Activated T-helper 2 cell treated with anti-CD3 and anti-CD28 coated beads, Interferon-gamma antibody, Interleukin-2, Interleukin-4, amounts not matched to agents 10 μg/mL and 5 μg/mL and 100 μg/mL, durations not matched to agents 14 hours and 24 hours and 36 hours (primary cell): ENCODE data around the gene SPAG17. TPM values are rescaled to one million over a fixed set of nuclear protein-coding genes. Genes with fewer than 3 reads are reported as not detected.
A peak's percentile ranks its signal among the peaks of the same experiment; 100 is the strongest.

ENCODE experiments used
- DNase-seq: peaks from one replicate; pipeline ENCODE4 v3.0.0; 2021; ENCODE audit warnings: low spot score
- H3K27ac Mint-ChIP-seq: one replicate; pipeline ENCODE4 v1.8.0; 2021; ENCODE audit warnings: mixed read lengths
- H3K27me3 Mint-ChIP-seq: one replicate; pipeline ENCODE4 v1.8.0; 2021; ENCODE audit warnings: low read depth, mixed read lengths
- H3K36me3 Mint-ChIP-seq: one replicate; pipeline ENCODE4 v1.8.0; 2021; ENCODE audit warnings: low read depth, mixed read lengths
- H3K4me1 Mint-ChIP-seq: one replicate; pipeline ENCODE4 v1.8.0; 2021; ENCODE audit warnings: low read depth, mixed read lengths
- H3K4me3 Mint-ChIP-seq: one replicate; pipeline ENCODE4 v1.8.0; 2021; ENCODE audit warnings: low read depth, mild to moderate bottlenecking, moderate library complexity, mixed read lengths
- H3K9me3 Mint-ChIP-seq: one replicate; pipeline ENCODE4 v1.8.0; 2021; ENCODE audit warnings: mixed read lengths
- intact Hi-C: fragments of 100-400 bp; cut with micrococcal nuclease; formaldehyde crosslinking; loops from one replicate; pipeline ENCODE4 v1.15.1; 2023
- total RNA-seq: library from RNA; stranded (reverse); gene quantifications from 2 replicates; pipeline ENCODE4 v1.2.3, GENCODE V29; 2022

Gene SPAG17
- total RNA-seq, 1 donor from 2014 or later: not detected

DNA sequence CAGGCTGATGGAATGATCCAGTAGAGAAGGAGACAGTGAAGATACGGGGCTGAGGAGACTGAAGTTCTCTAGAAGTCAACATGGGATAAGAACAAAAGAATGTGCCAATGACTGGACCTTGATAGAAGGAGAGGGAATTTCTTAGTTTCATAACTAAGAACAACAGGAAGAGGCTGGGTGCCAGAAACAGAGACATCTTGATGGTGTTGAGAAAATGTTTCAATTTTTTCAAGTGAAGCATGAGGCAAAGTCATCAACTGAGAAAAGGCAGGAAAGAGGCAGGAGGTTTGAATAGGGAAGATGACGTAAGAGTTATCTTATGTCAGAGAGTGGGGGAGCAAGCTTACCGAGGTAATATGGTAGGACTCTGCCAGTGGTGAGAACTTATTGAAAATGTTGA is 80.1 kb downstream of the SPAG17 start:
- Mint-ChIP-seq H3K4me1 (no peaks in the 10 kb centered on the region), H3K9me3 (no peaks in the 10 kb centered on the region), H3K27ac (no peak overlapping the region), H3K27me3 (no peaks in the 10 kb centered on the region), H3K4me3 (no peak overlapping the region), H3K36me3 (no peaks in the 10 kb centered on the region)
- no peak for DNase-seq
- intact Hi-C loops: no loop called here

GRCh38 chr1:118102445-118102844 is 82.6 kb downstream of the SPAG17 start:
- no peak for DNase-seq
- Mint-ChIP-seq H3K4me1 (no peaks in the 10 kb centered on the region), H3K27me3 (no peaks in the 10 kb centered on the region), H3K9me3 (no peaks in the 10 kb centered on the region), H3K4me3 (no peak overlapping the region), H3K27ac (no peak overlapping the region), H3K36me3 (no peaks in the 10 kb centered on the region)
- intact Hi-C loops: no loop called here

GRCh38 chr1:118101999-118102398 is 83.0 kb downstream of the SPAG17 start:
- intact Hi-C loops: no loop called here
- Mint-ChIP-seq H3K27me3 (no peaks in the 10 kb centered on the region), H3K27ac (no peak overlapping the region), H3K36me3 (no peaks in the 10 kb centered on the region), H3K4me1 (no peaks in the 10 kb centered on the region), H3K9me3 (no peaks in the 10 kb centered on the region), H3K4me3 (no peak overlapping the region)
- DNase-seq: no peak

GRCh38 chr1:118101515-118101844 is 83.5 kb downstream of the SPAG17 start:
- H3K4me1 Mint-ChIP-seq: no peaks in the 10 kb centered on the region
- intact Hi-C loops: no loop called here
- H3K27ac Mint-ChIP-seq: no peak overlapping the region
- no peaks in the 10 kb centered on the region for H3K27me3 Mint-ChIP-seq
- no peaks in the 10 kb centered on the region for H3K36me3 Mint-ChIP-seq
- no peak overlapping the region for H3K4me3 Mint-ChIP-seq
- DNase-seq: no peak
- no peaks in the 10 kb centered on the region for H3K9me3 Mint-ChIP-seq

DNA sequence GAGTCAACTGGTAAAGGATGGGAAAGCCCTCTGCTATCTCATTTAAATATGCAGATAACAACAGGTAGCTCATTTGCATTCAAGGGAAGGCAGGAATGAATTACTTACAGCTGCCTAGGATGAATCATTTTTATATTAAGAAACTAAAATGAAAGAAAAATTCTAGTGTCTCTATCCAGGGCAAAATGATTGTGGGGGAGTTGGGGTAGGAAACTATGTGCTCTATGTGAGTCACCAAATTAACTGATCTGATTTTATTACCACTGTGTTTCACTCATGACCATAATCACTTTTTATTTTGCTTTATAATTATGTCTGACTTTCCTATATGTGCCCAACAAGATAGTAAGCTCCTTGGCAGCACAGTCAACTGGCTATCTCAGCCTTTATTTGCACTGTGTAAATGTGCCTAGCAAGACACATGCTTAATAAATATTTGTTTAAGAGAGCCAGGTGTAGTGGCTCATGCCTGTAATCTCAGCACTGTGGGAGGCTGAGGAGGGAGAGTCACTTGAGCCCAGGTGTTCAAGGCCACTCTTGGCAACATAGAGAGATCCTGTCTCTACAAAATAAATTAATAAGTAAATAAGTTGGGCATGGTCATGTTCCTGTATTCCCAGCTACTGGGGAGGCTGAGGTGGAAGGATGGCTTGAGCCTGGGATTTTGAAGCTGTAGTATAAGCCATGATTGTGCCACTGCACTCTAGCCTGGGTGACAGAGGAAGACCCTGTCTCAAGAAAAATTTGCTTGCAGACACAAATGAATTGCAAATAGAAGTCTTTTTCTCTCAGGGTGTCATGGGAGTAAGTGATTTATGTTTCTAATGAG is 84.1 kb downstream of the SPAG17 start:
- Mint-ChIP-seq H3K9me3 (no peaks in the 10 kb centered on the region), H3K36me3 (no peaks in the 10 kb centered on the region), H3K4me1 (no peaks in the 10 kb centered on the region), H3K27me3 (no peaks in the 10 kb centered on the region), H3K27ac (no peak overlapping the region), H3K4me3 (no peak overlapping the region)
- intact Hi-C loops: no loop called here
- DNase-seq: no peak

GRCh38 chr1:118099686-118100085 is 85.3 kb downstream of the SPAG17 start:
- Mint-ChIP-seq H3K27ac (no peak overlapping the region), H3K4me1 (no peaks in the 10 kb centered on the region), H3K36me3 (no peaks in the 10 kb centered on the region), H3K4me3 (no peak overlapping the region), H3K27me3 (no peaks in the 10 kb centered on the region), H3K9me3 (no peaks in the 10 kb centered on the region)
- DNase-seq: no peak
- intact Hi-C loops: no loop called here

GRCh38 chr1:118097622-118098348 is 87.2 kb downstream of the SPAG17 start:
- Mint-ChIP-seq H3K9me3 (no peaks in the 10 kb centered on the region), H3K36me3 (no peaks in the 10 kb centered on the region), H3K27ac (no peak overlapping the region), H3K4me3 (no peak overlapping the region), H3K27me3 (no peaks in the 10 kb centered on the region), H3K4me1 (no peaks in the 10 kb centered on the region)
- intact Hi-C loops: no loop called here
- DNase-seq: no peak

DNA sequence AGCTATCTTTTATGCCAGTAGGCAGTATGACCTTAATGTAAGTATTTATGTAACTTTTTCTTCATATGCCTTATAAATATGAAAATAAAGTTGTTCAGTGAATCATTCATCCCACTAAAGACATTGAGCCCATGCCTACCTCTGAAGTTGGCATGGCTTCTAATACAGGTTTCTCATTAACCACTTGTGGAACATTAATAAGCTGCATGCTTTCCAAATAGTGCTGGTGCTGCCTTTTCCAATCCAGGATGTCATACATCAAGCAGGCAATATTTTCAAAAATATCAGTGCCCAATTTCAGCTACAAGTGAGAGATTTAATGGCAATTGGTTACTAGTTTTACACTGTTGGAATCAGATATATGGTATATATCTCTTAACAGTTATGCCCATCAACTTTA is 92.0 kb downstream of the SPAG17 start:
- Mint-ChIP-seq H3K9me3 (no peaks in the 10 kb centered on the region), H3K36me3 (no peaks in the 10 kb centered on the region), H3K4me1 (no peaks in the 10 kb centered on the region), H3K4me3 (no peak overlapping the region), H3K27ac (no peak overlapping the region), H3K27me3 (peaks cover 4% of the 10 kb centered on the region)
- intact Hi-C loops: no loop called here
- DNase-seq: no peak

DNA sequence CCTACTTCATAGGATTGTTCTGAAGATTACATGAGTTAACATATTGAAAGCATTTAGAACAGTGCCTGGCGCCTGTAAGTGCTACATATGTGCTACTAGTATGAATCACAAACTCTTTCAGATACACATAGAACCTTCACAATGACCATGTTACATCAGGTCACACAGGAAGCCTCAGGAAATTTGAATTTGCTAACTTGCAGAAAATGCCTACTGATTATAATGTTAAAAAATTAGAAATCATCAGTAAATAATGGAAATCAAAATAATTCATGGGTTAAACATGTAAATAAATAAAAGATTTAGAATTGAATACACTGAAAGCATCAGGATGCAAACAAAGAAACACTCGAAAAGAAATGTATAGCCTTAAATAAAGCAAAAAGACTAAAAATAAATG is 94.9 kb downstream of the SPAG17 start:
- H3K27ac Mint-ChIP-seq: no peak overlapping the region
- H3K4me1 Mint-ChIP-seq: no peaks in the 10 kb centered on the region
- H3K4me3 Mint-ChIP-seq: no peak overlapping the region
- DNase-seq: no peak
- peaks cover 4% of the 10 kb centered on the region for H3K27me3 Mint-ChIP-seq
- no peaks in the 10 kb centered on the region for H3K36me3 Mint-ChIP-seq
- H3K9me3 Mint-ChIP-seq: no peaks in the 10 kb centered on the region
- intact Hi-C loops: no loop called here

DNA sequence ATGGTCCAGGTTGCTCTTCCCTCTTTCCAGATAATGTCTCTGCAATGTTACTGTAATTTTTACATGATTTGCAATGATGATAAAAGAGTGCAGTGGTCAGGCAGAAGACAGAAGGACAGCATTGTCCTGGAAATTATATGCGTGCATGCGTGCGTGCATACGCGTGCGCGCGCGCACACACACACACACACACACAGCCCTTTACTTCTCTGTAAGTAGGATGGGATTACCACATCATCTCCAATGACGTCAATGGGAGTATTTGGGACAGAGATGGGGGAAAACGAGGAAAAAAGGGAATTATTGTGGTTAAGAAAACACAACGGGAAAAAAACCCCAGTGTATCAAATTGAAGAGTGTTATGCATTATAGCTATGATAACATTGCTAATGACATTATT is 99.7 kb downstream of the SPAG17 start:
- intact Hi-C loops: no loop called here
- H3K4me3 Mint-ChIP-seq: no peak overlapping the region
- no peak overlapping the region for H3K27ac Mint-ChIP-seq
- DNase-seq: no peak
- H3K36me3 Mint-ChIP-seq: no peaks in the 10 kb centered on the region
- peaks cover 20% of the 10 kb centered on the region for H3K27me3 Mint-ChIP-seq
- H3K4me1 Mint-ChIP-seq: peaks cover 8% of the 10 kb centered on the region
- no peaks in the 10 kb centered on the region for H3K9me3 Mint-ChIP-seq

GRCh38 chr1:118084400-118084799 is 100.6 kb downstream of the SPAG17 start:
- Mint-ChIP-seq H3K4me3 (no peak overlapping the region), H3K4me1 (peaks cover 8% of the 10 kb centered on the region)
- intact Hi-C loops: no loop called here

DNA sequence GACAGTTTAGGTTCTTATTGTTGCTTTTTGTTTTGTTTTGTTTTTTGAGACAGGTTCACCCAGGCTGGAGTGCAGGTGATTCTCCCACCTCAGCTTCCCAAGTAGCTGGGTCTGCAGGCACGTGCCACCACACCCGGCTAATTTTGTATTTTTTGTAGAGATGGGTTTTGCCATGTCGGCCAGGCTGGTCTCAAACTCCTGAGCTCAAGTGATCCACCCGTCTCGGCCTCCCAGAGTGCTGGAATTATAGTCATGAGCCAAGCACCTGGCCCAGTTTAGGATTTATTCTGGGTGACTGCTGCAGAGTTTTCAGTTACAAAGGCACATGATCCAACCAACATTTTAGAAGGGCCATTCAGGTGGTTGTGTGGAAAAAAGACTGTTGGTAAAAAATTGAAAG is 102.0 kb downstream of the SPAG17 start:
- DNase-seq: no peak
- H3K4me3 Mint-ChIP-seq: no peak overlapping the region
- H3K36me3 Mint-ChIP-seq: no peaks in the 10 kb centered on the region
- peaks cover 19% of the 10 kb centered on the region for H3K27me3 Mint-ChIP-seq
- H3K4me1 Mint-ChIP-seq: peaks cover 8% of the 10 kb centered on the region
- intact Hi-C loops: no loop called here
- H3K27ac Mint-ChIP-seq: no peak overlapping the region
- no peaks in the 10 kb centered on the region for H3K9me3 Mint-ChIP-seq

More at GRCh38 chr1:118084400-118084799, 100.6 kb downstream of the SPAG17 start:
- Mint-ChIP-seq H3K27me3 (peaks cover 23% of the 10 kb centered on the region), H3K27ac (no peak overlapping the region), H3K36me3 (no peaks in the 10 kb centered on the region), H3K9me3 (no peaks in the 10 kb centered on the region)
- DNase-seq: no peak

DNA sequence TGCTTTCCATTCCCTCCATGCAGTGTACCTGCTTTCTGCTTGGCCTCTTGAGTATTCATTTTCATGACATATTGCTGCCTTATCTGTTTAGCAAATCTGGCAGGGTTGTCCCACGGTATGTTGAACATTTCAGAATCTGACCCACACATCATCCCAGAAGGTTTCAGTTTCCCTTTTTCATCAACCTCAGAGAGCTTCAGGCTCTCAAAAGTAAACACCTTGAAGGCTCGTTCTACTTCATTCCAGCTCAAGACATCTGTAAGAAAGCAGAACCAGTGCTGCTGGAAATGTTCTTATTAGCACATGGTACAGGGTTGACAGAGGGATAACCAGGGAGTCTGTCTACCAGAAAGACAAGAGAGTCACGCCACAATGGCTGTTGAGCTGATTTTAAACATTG is 103.6 kb downstream of the SPAG17 start:
- Mint-ChIP-seq H3K4me1 (peaks cover 8% of the 10 kb centered on the region), H3K36me3 (no peaks in the 10 kb centered on the region), H3K27me3 (peaks cover 22% of the 10 kb centered on the region), H3K9me3 (no peaks in the 10 kb centered on the region), H3K4me3 (no peak overlapping the region), H3K27ac (no peak overlapping the region)
- intact Hi-C loops: no loop called here
- DNase-seq: peak; percentile 8
